A673 (cell line): Measurements from ENCODE around the gene RNF157.

Experiments used
- CTCF ChIP-seq: fragments of 300-800, 200-600 bp; sonication (generic); conservative IDR thresholded peaks from 2 replicates; pipeline ENCODE4 v1.5.1; 2017; ENCODE audit warnings: low read depth, mild to moderate bottlenecking, antibody characterized with exemption, low read length, moderate library complexity, mixed read lengths
- EZH2 ChIP-seq: fragments of 200-600 bp; sonication (generic); IDR thresholded peaks from 2 replicates; pipeline ENCODE4 v1.6.1; 2017; ENCODE audit warnings: borderline replicate concordance, low read depth, mild to moderate bottlenecking, mixed read lengths, antibody characterized with exemption, low read length; ENCODE audit not compliant: poor library complexity, severe bottlenecking

- no peak for TF ChIP-seq EZH2
- no peak for TF ChIP-seq CTCF
Measured at GRCh38 chr17:76142585-76143041, 97.7 kb downstream of the RNF157 start.
